WERI-Rb-1 (cell line): ENCODE data around the gene CCDC169.
"Not testable (repeated sequence)": the region's sequence is repeated elsewhere in the genome, so short reads cannot be mapped to it uniquely, and the experiment has no call there.

Experiments
- DNase-seq: peaks from one replicate; pipeline ENCODE4 v3.0.0-alpha.2; 2020
- H3K27ac ChIP-seq: fragments of 250-450 bp; sonication (Bioruptor Pico); 2 replicates; pipeline ENCODE4 v1.5.1; 2020; ENCODE audit warnings: mild to moderate bottlenecking, moderate library complexity
- H3K27me3 ChIP-seq: fragments of 250-450 bp; sonication (Bioruptor Pico); 2 replicates; pipeline ENCODE4 v1.5.1; 2021; ENCODE audit warnings: mild to moderate bottlenecking, low read depth, moderate library complexity; ENCODE audit not compliant: insufficient read depth, severe bottlenecking
- H3K36me3 ChIP-seq: fragments of 250-450 bp; sonication (Bioruptor Pico); 2 replicates; pipeline ENCODE4 v1.5.1; 2020; ENCODE audit warnings: mild to moderate bottlenecking, moderate library complexity
- H3K4me3 ChIP-seq: 2 replicates; pipeline ENCODE4 v1.5.1; 2011; ENCODE audit warnings: low read depth, mild to moderate bottlenecking, control low read depth, low read length
- H3K9me3 ChIP-seq: fragments of 250-450 bp; sonication (Bioruptor Pico); 2 replicates; pipeline ENCODE4 v1.5.1; 2021; ENCODE audit warnings: mild to moderate bottlenecking, moderate library complexity; ENCODE audit not compliant: severe bottlenecking
- CTCF ChIP-seq: IDR thresholded peaks from 2 replicates; pipeline ENCODE4 v1.5.1; 2011; ENCODE audit warnings: low read depth, mild to moderate bottlenecking, control low read depth, inconsistent platforms, low read length

CCDC169 gene

GRCh38 chr13:36323408-36323807, 25.8 kb upstream of the CCDC169 start:
- DNase-seq, result no peak
- Histone ChIP-seq H3K36me3 (no peaks in the 10 kb centered on the region), H3K9me3 (no peaks in the 10 kb centered on the region), H3K27ac (no peak overlapping the region), H3K4me3 (no peak overlapping the region), H3K27me3 (no peaks in the 10 kb centered on the region)
- no peak for TF ChIP-seq CTCF

- DNase-seq, H3K36me3 ChIP-seq, H3K27me3 ChIP-seq, H3K4me3 ChIP-seq, H3K9me3 ChIP-seq, H3K27ac ChIP-seq: not testable (repeated sequence)
These were observed 22.2 kb upstream of the CCDC169 start for GRCh38 chr13:36319793-36320192.

GRCh38 chr13:36313047-36313969, 15.7 kb upstream of the CCDC169 start:
- TF ChIP-seq CTCF, result no peak
- Histone ChIP-seq H3K36me3 (peaks cover 3% of the 10 kb centered on the region; the same call in 1 of the 2 replicates), H3K4me3 (no peak overlapping the region), H3K9me3 (no peaks in the 10 kb centered on the region), H3K27me3 (no peaks in the 10 kb centered on the region), H3K27ac (no peak overlapping the region)
- no peak for DNase-seq

- Histone ChIP-seq H3K4me3 (no peak overlapping the region), H3K27ac (no peak overlapping the region), H3K27me3 (no peaks in the 10 kb centered on the region), H3K36me3 (peaks cover 3% of the 10 kb centered on the region; the same call in 1 of the 2 replicates), H3K9me3 (no peaks in the 10 kb centered on the region)
- no peak for DNase-seq
- no peak for TF ChIP-seq CTCF
These were observed 12.9 kb upstream of the CCDC169 start for GRCh38 chr13:36310417-36311108.

- Histone ChIP-seq H3K27ac (no peak overlapping the region), H3K4me3 (no peak overlapping the region), H3K9me3 (no peaks in the 10 kb centered on the region), H3K36me3 (no peaks in the 10 kb centered on the region), H3K27me3 (no peaks in the 10 kb centered on the region)
- no peak for TF ChIP-seq CTCF
- no peak for DNase-seq
These were observed 4.7 kb upstream of the CCDC169 start for GRCh38 chr13:36302289-36302688.

- not testable (repeated sequence) for H3K9me3 ChIP-seq, H3K36me3 ChIP-seq, H3K27me3 ChIP-seq, H3K4me3 ChIP-seq, DNase-seq, H3K27ac ChIP-seq
These were observed 1.9 kb upstream of the CCDC169 start for GRCh38 chr13:36299469-36299868.
